Measurements from ENCODE around the gene VSIR. TPM values are rescaled to one million over a fixed set of nuclear protein-coding genes. Genes with fewer than 3 reads are reported as not detected.

The VSIR gene
- polyA plus RNA-seq, 1 experiment: 169 TPM

DNA sequence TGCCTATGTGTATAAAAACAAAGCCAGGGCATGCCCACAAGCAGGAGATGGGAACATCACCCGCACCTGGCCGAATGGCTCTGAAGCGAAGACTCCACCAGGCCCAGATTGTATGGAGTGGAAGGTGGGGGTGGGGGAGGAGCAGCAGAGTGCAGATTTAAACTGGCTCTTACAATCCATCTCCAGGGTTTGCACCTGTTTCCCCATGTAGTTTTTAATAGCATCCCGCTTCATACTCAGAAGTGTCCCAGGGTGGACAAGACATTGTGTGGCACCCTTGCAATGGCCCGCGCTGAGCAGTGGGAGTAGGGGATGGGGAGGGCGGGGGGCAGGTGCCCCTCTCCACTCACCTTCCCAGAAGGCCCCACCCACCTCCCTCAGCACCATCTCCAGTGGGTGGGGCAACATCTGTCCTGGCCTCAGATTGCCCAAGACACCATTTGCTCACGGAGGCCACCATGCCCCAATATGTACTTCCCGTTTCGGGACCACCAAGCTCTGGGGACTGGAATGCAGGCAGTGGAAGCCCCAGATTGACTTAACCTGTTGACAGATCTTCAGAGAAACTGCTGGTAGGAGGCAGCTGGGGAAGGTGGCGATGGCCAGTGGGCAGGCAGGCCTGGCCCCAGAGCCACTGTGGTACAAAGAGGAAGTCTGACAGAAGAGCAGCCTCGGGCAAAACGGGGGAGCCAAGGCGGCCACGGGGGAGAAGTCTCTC, 23.0 kb downstream of the VSIR start:
- no peak for DNase-seq (ENCODE audit: low read depth)
- ChIA-PET POLR2A (no interaction called here), CTCF (no interaction called here)
- TF ChIP-seq, protein P1, sequence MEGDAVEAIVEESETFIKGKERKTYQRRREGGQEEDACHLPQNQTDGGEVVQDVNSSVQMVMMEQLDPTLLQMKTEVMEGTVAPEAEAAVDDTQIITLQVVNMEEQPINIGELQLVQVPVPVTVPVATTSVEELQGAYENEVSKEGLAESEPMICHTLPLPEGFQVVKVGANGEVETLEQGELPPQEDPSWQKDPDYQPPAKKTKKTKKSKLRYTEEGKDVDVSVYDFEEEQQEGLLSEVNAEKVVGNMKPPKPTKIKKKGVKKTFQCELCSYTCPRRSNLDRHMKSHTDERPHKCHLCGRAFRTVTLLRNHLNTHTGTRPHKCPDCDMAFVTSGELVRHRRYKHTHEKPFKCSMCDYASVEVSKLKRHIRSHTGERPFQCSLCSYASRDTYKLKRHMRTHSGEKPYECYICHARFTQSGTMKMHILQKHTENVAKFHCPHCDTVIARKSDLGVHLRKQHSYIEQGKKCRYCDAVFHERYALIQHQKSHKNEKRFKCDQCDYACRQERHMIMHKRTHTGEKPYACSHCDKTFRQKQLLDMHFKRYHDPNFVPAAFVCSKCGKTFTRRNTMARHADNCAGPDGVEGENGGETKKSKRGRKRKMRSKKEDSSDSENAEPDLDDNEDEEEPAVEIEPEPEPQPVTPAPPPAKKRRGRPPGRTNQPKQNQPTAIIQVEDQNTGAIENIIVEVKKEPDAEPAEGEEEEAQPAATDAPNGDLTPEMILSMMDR (IDR thresholded peaks at IDR 0.05; ENCODE audit: insufficient read depth, low read depth, low read length): no peak
- peaks cover 45% of the 10 kb centered on the region for H3K36me3 ChIP-seq (ENCODE audit: control insufficient read depth, insufficient read depth, low read length)
- no peaks in the 10 kb centered on the region for H3K27me3 ChIP-seq (ENCODE audit: control insufficient read depth, insufficient read depth, low read length)
- H3K4me3 ChIP-seq (ENCODE audit: low read depth, low read length): no peak overlapping the region

- TF ChIP-seq, protein P1 (IDR thresholded peaks at IDR 0.05; ENCODE audit: insufficient read depth, low read depth, low read length): no peak
- Histone ChIP-seq H3K27me3 (ENCODE audit: control insufficient read depth, insufficient read depth, low read length) (no peaks in the 10 kb centered on the region), H3K4me3 (ENCODE audit: low read depth, low read length) (no peak overlapping the region), H3K36me3 (ENCODE audit: control insufficient read depth, insufficient read depth, low read length) (peaks cover 40% of the 10 kb centered on the region)
- POLR2A ChIA-PET: no interaction called here
- no peak for DNase-seq (ENCODE audit: low read depth)
- CTCF ChIA-PET: interaction anchor here (1.3 kb wide), 1 partner anchor 23 kb away, joined by 8 read pairs; the partner anchor contains the start of gene VSIR
Observed at GRCh38 chr10:71749396-71749795, 23.9 kb downstream of the VSIR start.

- ChIA-PET CTCF (interaction anchor here (1.3 kb wide), 1 partner anchor 24 kb away, joined by 8 read pairs; the partner anchor contains the start of gene VSIR), POLR2A (no interaction called here)
- TF ChIP-seq, protein P1 (IDR thresholded peaks at IDR 0.05; ENCODE audit: insufficient read depth, low read depth, low read length): no peak
- Histone ChIP-seq H3K27me3 (ENCODE audit: control insufficient read depth, insufficient read depth, low read length) (no peaks in the 10 kb centered on the region), H3K36me3 (ENCODE audit: control insufficient read depth, insufficient read depth, low read length) (peaks cover 35% of the 10 kb centered on the region), H3K4me3 (ENCODE audit: low read depth, low read length) (no peak overlapping the region)
- DNase-seq (ENCODE audit: low read depth): no peak
Observed at GRCh38 chr10:71748671-71749191, 24.6 kb downstream of the VSIR start.

- ChIA-PET CTCF (interaction anchor here (1.1 to 1.6 kb wide), 3 partner anchors 10 to 25 kb away, joined by 3 to 8 read pairs (median 4); partner anchors contain the start of gene VSIR), POLR2A (no interaction called here)
- H3K4me3 ChIP-seq (ENCODE audit: low read depth, low read length): no peak overlapping the region
- peaks cover 29% of the 10 kb centered on the region for H3K36me3 ChIP-seq (ENCODE audit: control insufficient read depth, insufficient read depth, low read length)
- TF ChIP-seq, protein P1 (IDR thresholded peaks at IDR 0.05; ENCODE audit: insufficient read depth, low read depth, low read length): no peak
- no peaks in the 10 kb centered on the region for H3K27me3 ChIP-seq (ENCODE audit: control insufficient read depth, insufficient read depth, low read length)
- no peak for DNase-seq (ENCODE audit: low read depth)
Observed at GRCh38 chr10:71747551-71748523, 25.5 kb downstream of the VSIR start.
